Inflammatory macrophage (primary cell): ENCODE data around the gene URM1.

Experiments
- DNase-seq, 2 donors: peaks; one replicate each; pipeline ENCODE4 v3.0.0-alpha.2; 2020 to 2022

The URM1 gene

GRCh38 chr9:128349772-128350171 is 21.4 kb upstream of the URM1 start:
- no peak for DNase-seq

GRCh38 chr9:128355451-128355850 is 15.7 kb upstream of the URM1 start:
- no peak for DNase-seq

GRCh38 chr9:128358090-128358489 is 13.1 kb upstream of the URM1 start:
- no peak for DNase-seq

- DNase-seq: no peak
Observed at GRCh38 chr9:128358861-128359260, 12.3 kb upstream of the URM1 start.

- no peak for DNase-seq
Observed at GRCh38 chr9:128360826-128361225, 10.3 kb upstream of the URM1 start.

GRCh38 chr9:128361296-128361985 is 9.7 kb upstream of the URM1 start:
- no peak for DNase-seq

GRCh38 chr9:128361986-128362646 is 9.1 kb upstream of the URM1 start:
- peak; percentile 73 to 74 for DNase-seq

GRCh38 chr9:128362774-128363173 is 8.4 kb upstream of the URM1 start:
- no peak for DNase-seq

GRCh38 chr9:128365525-128365924 is 5.6 kb upstream of the URM1 start:
- no peak for DNase-seq

- DNase-seq: no peak
Observed at GRCh38 chr9:128369024-128369706, 2.0 kb upstream of the URM1 start.

- DNase-seq: no peak
Observed at GRCh38 chr9:128370367-128370751, 815 bp upstream of the URM1 start.

- peak; percentile 36 to 38 for DNase-seq
Observed at GRCh38 chr9:128371630-128372117, 500 bp downstream of the URM1 start.

- DNase-seq: no peak
Observed at GRCh38 chr9:128372188-128372641, 1.0 kb downstream of the URM1 start.

- DNase-seq: peak in 1 of 2 donors; percentile 7
Observed at GRCh38 chr9:128372784-128373183, 1.6 kb downstream of the URM1 start.

- no peak for DNase-seq
Observed at GRCh38 chr9:128374221-128374675, 3.1 kb downstream of the URM1 start.

- no peak for DNase-seq
Observed at GRCh38 chr9:128375865-128376264, 4.7 kb downstream of the URM1 start.

GRCh38 chr9:128382261-128382660 is 11.1 kb downstream of the URM1 start:
- DNase-seq: no peak

- DNase-seq: no peak
Observed at GRCh38 chr9:128383007-128383753, 12.0 kb downstream of the URM1 start.

- no peak for DNase-seq
Observed at GRCh38 chr9:128383791-128384190, 12.6 kb downstream of the URM1 start.

- no peak for DNase-seq
Observed at GRCh38 chr9:128384801-128385495, 13.8 kb downstream of the URM1 start.

GRCh38 chr9:128385496-128386460 is 14.6 kb downstream of the URM1 start:
- no peak for DNase-seq
